CD14-positive monocyte (primary cell): ENCODE data around the gene GPA33. TPM values are rescaled to one million over a fixed set of nuclear protein-coding genes. Genes with fewer than 3 reads are reported as not detected.

Source experiments
- DNase-seq, 3 donors: peaks; one replicate each; pipeline ENCODE4 v3.0.0-alpha.2; 2011 to 2022
- H2AFZ ChIP-seq: 2 replicates; pipeline ENCODE4 v1.6.0; 2012; ENCODE audit warnings: mild to moderate bottlenecking, low read depth, low read length, inconsistent platforms; ENCODE audit not compliant: insufficient read depth, poor library complexity, severe bottlenecking
- H3K27ac ChIP-seq, 2 donors: 1 replicate in 1 of 2; 2 replicates in 1 of 2; pipeline ENCODE4 v1.5.1; 2012 to 2013; ENCODE audit warnings: low read length in 2 of 2, control low read depth in 1 of 2, inconsistent platforms in 1 of 2, low read depth in 1 of 2, mild to moderate bottlenecking in 1 of 2
- H3K27me3 ChIP-seq, 2 donors: one replicate each; pipeline versions ENCODE4 v1.6.0 to v1.6.1; 2011 to 2013; ENCODE audit warnings: low read length in 2 of 2; ENCODE audit not compliant: control insufficient read depth in 2 of 2, insufficient read depth in 2 of 2
- H3K36me3 ChIP-seq, 2 donors: replicated peaks in 1 of 2; 1 replicate in 1 of 2; 2 replicates in 1 of 2; pipeline versions ENCODE4 v1.5.1 to v1.6.1; 2012 to 2013; ENCODE audit warnings: low read length in 2 of 2, control low read depth in 1 of 2, inconsistent platforms in 1 of 2, mild to moderate bottlenecking in 1 of 2; ENCODE audit not compliant: insufficient read depth in 2 of 2, control insufficient read depth in 1 of 2
- H3K4me1 ChIP-seq, 2 donors: 1 replicate in 1 of 2; 2 replicates in 1 of 2; pipeline versions ENCODE4 v1.5.1 to v1.6.1; 2012 to 2013; ENCODE audit warnings: low read length in 2 of 2, control low read depth in 1 of 2, inconsistent platforms in 1 of 2, mild to moderate bottlenecking in 1 of 2, moderate library complexity in 1 of 2; ENCODE audit not compliant: insufficient read depth in 2 of 2, control insufficient read depth in 1 of 2
- H3K4me2 ChIP-seq: replicated peaks from 2 replicates; pipeline ENCODE3; 2012; ENCODE audit warnings: low read length, moderate library complexity, mild to moderate bottlenecking; ENCODE audit not compliant: poor library complexity, severe bottlenecking; ENCODE audit errors: extremely low read depth
- H3K4me3 ChIP-seq, 3 experiments: fragments of 200-600 bp in 1 of 3; sonication (generic) in 1 of 3; replicated peaks in 1 of 3; 1 replicate in 2 of 3; 2 replicates in 1 of 3; pipeline ENCODE4 v1.5.1; 2011 to 2013; ENCODE audit warnings: low read length in 3 of 3, mild to moderate bottlenecking in 3 of 3, control low read depth in 2 of 3, low read depth in 2 of 3, inconsistent platforms in 1 of 3, moderate library complexity in 1 of 3
- H3K79me2 ChIP-seq: 2 replicates; pipeline ENCODE4 v1.6.0; 2012; ENCODE audit warnings: mild to moderate bottlenecking, control low read depth, inconsistent platforms, low read length, moderate library complexity; ENCODE audit not compliant: insufficient read depth
- H3K9ac ChIP-seq: 2 replicates; pipeline ENCODE4 v1.6.0; 2017; ENCODE audit warnings: low read length, mild to moderate bottlenecking; ENCODE audit not compliant: insufficient read depth, poor library complexity, severe bottlenecking
- H3K9me3 ChIP-seq, 2 donors: replicated peaks in 1 of 2; 1 replicate in 1 of 2; 2 replicates in 1 of 2; pipeline versions ENCODE4 v1.5.1 to v1.6.1; 2012 to 2013; ENCODE audit warnings: low read length in 2 of 2, control low read depth in 1 of 2; ENCODE audit not compliant: control insufficient read depth in 1 of 2, insufficient read depth in 1 of 2
- H4K20me1 ChIP-seq: 2 replicates; pipeline ENCODE4 v1.6.0; 2012; ENCODE audit warnings: mild to moderate bottlenecking, low read length, control low read depth, moderate library complexity; ENCODE audit not compliant: insufficient read depth
- H3K27ac Mint-ChIP-seq, 7 donors: one replicate each; pipeline ENCODE4 v1.8.0; 2020; ENCODE audit warnings: mild to moderate bottlenecking in 7 of 7, mixed read lengths in 7 of 7, moderate library complexity in 6 of 7, inconsistent platforms in 2 of 7
- H3K27me3 Mint-ChIP-seq, 3 donors: one replicate each; pipeline ENCODE4 v1.8.0; 2021 to 2022; ENCODE audit warnings: low read depth in 3 of 3, mild to moderate bottlenecking in 3 of 3, mixed read lengths in 3 of 3, moderate library complexity in 3 of 3, inconsistent platforms in 1 of 3
- H3K36me3 Mint-ChIP-seq, 2 donors: one replicate each; pipeline ENCODE4 v1.8.0; 2020; ENCODE audit warnings: mixed read lengths in 2 of 2, inconsistent platforms in 1 of 2, mild to moderate bottlenecking in 1 of 2
- H3K4me1 Mint-ChIP-seq: one replicate; pipeline ENCODE4 v1.8.0; 2020; ENCODE audit warnings: mild to moderate bottlenecking, mixed read lengths
- H3K4me3 Mint-ChIP-seq, 2 donors: one replicate each; pipeline ENCODE4 v1.8.0; 2020; ENCODE audit warnings: mild to moderate bottlenecking in 2 of 2, mixed read lengths in 2 of 2, moderate library complexity in 1 of 2
- H3K9me3 Mint-ChIP-seq, 7 donors: one replicate each; pipeline ENCODE4 v1.8.0; 2020 to 2022; ENCODE audit warnings: mixed read lengths in 7 of 7, mild to moderate bottlenecking in 6 of 7, moderate library complexity in 6 of 7, inconsistent platforms in 2 of 7
- WGBS: methylation state at CpG from one replicate; pipeline ENCODE4 v1.1.5; 2013; ENCODE audit warnings: missing lambda C conversion rate; ENCODE audit not compliant: insufficient coverage; 5-methylcytosine and 5-hydroxymethylcytosine counted together
- intact Hi-C, 2 donors: fragments of 100-400 bp; cut with micrococcal nuclease; formaldehyde crosslinking; loops; one replicate each; pipeline versions ENCODE4 v1.15.0 to v1.15.1; 2023
- polyA plus RNA-seq, 3 donors: library from polyadenylated mRNA; depleted of rRNA in 1 of 3; unstranded in 2 of 3; stranded (reverse) in 1 of 3; fragments of 300-500 nt in 2 of 3; fragments of >200 nt in 1 of 3; fragmentation: Illumina TruSeq in 2 of 3; gene quantifications; 1 replicate in 2 of 3; 2 replicates in 1 of 3; pipeline ENCODE4 v1.2.3, GENCODE V29; 2012 to 2021
- TF ChIP-seq, protein P1 (sequence below): fragments of 200-600 bp; IDR thresholded peaks from one replicate; pipeline ENCODE4 v1.8.0; 2022; ENCODE audit warnings: antibody characterized with exemption, mild to moderate bottlenecking

GPA33 gene
- polyA plus RNA-seq, 3 donors, result 0.84 to 1.8 (median 1.8) TPM

DNA sequence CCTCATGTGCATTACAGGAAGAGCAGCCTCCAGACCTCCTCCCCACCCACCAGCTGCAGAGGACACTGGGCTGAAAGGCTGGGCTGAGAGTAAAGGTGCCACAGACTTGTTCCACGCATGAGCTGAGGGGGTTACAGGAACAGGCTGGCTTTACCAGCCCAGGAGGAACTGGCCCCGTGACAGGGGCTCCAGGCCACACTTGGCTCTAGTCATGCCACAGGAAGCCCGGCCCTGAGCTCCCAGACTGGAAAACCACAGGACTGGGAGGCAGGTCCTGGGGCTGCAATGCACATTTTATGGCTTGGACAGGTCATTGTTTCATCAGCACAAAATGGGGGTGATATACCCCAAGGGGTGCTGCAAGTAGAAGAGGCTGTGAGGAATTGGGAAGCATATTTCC is 35.6 kb downstream of the GPA33 start:
- TF ChIP-seq, protein P1, sequence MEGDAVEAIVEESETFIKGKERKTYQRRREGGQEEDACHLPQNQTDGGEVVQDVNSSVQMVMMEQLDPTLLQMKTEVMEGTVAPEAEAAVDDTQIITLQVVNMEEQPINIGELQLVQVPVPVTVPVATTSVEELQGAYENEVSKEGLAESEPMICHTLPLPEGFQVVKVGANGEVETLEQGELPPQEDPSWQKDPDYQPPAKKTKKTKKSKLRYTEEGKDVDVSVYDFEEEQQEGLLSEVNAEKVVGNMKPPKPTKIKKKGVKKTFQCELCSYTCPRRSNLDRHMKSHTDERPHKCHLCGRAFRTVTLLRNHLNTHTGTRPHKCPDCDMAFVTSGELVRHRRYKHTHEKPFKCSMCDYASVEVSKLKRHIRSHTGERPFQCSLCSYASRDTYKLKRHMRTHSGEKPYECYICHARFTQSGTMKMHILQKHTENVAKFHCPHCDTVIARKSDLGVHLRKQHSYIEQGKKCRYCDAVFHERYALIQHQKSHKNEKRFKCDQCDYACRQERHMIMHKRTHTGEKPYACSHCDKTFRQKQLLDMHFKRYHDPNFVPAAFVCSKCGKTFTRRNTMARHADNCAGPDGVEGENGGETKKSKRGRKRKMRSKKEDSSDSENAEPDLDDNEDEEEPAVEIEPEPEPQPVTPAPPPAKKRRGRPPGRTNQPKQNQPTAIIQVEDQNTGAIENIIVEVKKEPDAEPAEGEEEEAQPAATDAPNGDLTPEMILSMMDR, result no peak
- Mint-ChIP-seq H3K4me1 (peaks cover 8% of the 10 kb centered on the region), H3K36me3 (no peaks in the 10 kb centered on the region), H3K9me3 (no peaks in the 10 kb centered on the region), H3K27me3 (peaks cover 0 to 4% (median 3%) of the 10 kb centered on the region in 3 donors), H3K27ac (no peak overlapping the region), H3K4me3 (no peak overlapping the region)
- no peak overlapping the region for H3K27ac ChIP-seq
- no peaks in the 10 kb centered on the region for H3K36me3 ChIP-seq
- intact Hi-C loops, result loop anchor here in 1 of 2 donors (10.0 kb wide), 2 partner anchors 170 to 1130 kb away; no protein-coding TSS in a partner anchor
- no peaks in the 10 kb centered on the region for H3K27me3 ChIP-seq
- no peak overlapping the region for H2AFZ ChIP-seq
- WGBS, result 32% methylated on average over 3 of the region's 3 CpGs
- no peak for DNase-seq
- no peaks in the 10 kb centered on the region for H3K9me3 ChIP-seq
- no peak overlapping the region for H3K4me3 ChIP-seq
- H3K79me2 ChIP-seq, result no peaks in the 10 kb centered on the region
- no peak overlapping the region for H3K9ac ChIP-seq
- no peak overlapping the region for H3K4me2 ChIP-seq
- peaks cover 4 to 6% of the 10 kb centered on the region in 2 donors for H3K4me1 ChIP-seq
- no peaks in the 10 kb centered on the region for H4K20me1 ChIP-seq

DNA sequence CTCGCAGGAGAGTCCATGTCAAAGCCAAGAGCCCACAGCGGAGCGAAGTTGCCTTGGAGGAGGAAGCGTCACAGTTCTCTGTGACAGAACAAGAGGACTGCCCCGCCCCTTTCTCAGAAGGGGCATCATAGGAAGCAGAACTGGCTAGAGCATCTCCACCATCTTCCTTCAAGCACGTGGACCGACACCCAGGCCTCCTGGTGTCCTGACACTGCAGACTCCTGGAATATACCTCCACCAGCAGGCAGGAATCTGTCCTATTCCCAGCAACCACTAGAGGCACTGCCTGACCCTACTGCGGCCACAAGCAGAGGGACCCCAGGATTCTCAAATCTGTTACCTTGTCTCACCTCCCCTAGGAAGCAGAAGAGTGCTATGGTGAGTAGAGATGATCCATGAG is 37.8 kb downstream of the GPA33 start:
- peaks cover 0 to 2% (median 0%) of the 10 kb centered on the region in 3 donors for H3K27me3 Mint-ChIP-seq
- H3K36me3 Mint-ChIP-seq, result no peaks in the 10 kb centered on the region
- H3K27ac Mint-ChIP-seq, result peak overlapping the region in 1 of 7 donors; percentile 39
- H3K9me3 Mint-ChIP-seq, result no peaks in the 10 kb centered on the region
- Histone ChIP-seq H3K4me1 (no peaks in the 10 kb centered on the region), H3K36me3 (no peaks in the 10 kb centered on the region), H3K27me3 (no peaks in the 10 kb centered on the region), H3K4me3 (no peak overlapping the region), H3K4me2 (no peak overlapping the region), H3K27ac (no peak overlapping the region), H4K20me1 (no peaks in the 10 kb centered on the region), H3K9ac (no peak overlapping the region), H2AFZ (no peak overlapping the region), H3K9me3 (no peaks in the 10 kb centered on the region), H3K79me2 (no peaks in the 10 kb centered on the region)
- TF ChIP-seq, protein P1, result no peak
- intact Hi-C loops, result loop anchor here in 1 of 2 donors (10.0 kb wide), 2 partner anchors 168 to 1128 kb away; no protein-coding TSS in a partner anchor
- peaks cover 2% of the 10 kb centered on the region for H3K4me1 Mint-ChIP-seq
- H3K4me3 Mint-ChIP-seq, result no peak overlapping the region
- DNase-seq, result no peak
- WGBS, result 88% methylated on average over 6 of the region's 8 CpGs
